Loucy (cell line): ENCODE results near the gene FAM20C.

Experiments
- H2AFZ ChIP-seq: fragments of 200-600 bp; sonication (generic); 2 replicates; pipeline ENCODE4 v1.6.0; 2016; ENCODE audit warnings: antibody characterized with exemption, mild to moderate bottlenecking, low read length, moderate library complexity
- H3F3A ChIP-seq: fragments of 200-600 bp; 2 replicates; pipeline ENCODE4 v1.6.0; 2016; ENCODE audit warnings: antibody characterized with exemption, low read depth, mild to moderate bottlenecking
- H3K27me3 ChIP-seq: fragments of 200-600 bp; sonication (generic); 2 replicates; pipeline ENCODE4 v1.6.1; 2014; ENCODE audit warnings: low read length, mild to moderate bottlenecking; ENCODE audit not compliant: insufficient read depth, poor library complexity, severe bottlenecking
- H3K36me3 ChIP-seq: fragments of 200-600 bp; sonication (generic); 2 replicates; pipeline ENCODE4 v1.6.1; 2016; ENCODE audit warnings: low read length; ENCODE audit not compliant: insufficient read depth
- H3K4me1 ChIP-seq: fragments of 200-600 bp; sonication (generic); 2 replicates; pipeline ENCODE4 v1.5.1; 2014; ENCODE audit warnings: low read length, mild to moderate bottlenecking; ENCODE audit not compliant: insufficient read depth, poor library complexity, severe bottlenecking
- H3K4me2 ChIP-seq: fragments of 200-600 bp; sonication (generic); 2 replicates; pipeline ENCODE4 v1.6.0; 2014; ENCODE audit warnings: antibody characterized with exemption, low read length, low read depth, mild to moderate bottlenecking; ENCODE audit not compliant: poor library complexity, severe bottlenecking
- H3K4me3 ChIP-seq: fragments of 200-600 bp; sonication (generic); 2 replicates; pipeline ENCODE4 v1.5.1; 2014; ENCODE audit warnings: low read length, mild to moderate bottlenecking, mixed read lengths; ENCODE audit not compliant: poor library complexity, severe bottlenecking
- H3K79me2 ChIP-seq: fragments of 200-600 bp; sonication (generic); 2 replicates; pipeline ENCODE4 v1.6.1; 2014; ENCODE audit warnings: low read length; ENCODE audit not compliant: insufficient read depth
- H3K9ac ChIP-seq: fragments of 200-600 bp; sonication (generic); 2 replicates; pipeline ENCODE4 v1.6.0; 2014; ENCODE audit warnings: mild to moderate bottlenecking, low read depth, low read length, moderate library complexity; ENCODE audit not compliant: poor library complexity, severe bottlenecking
- H3K9me2 ChIP-seq: fragments of 200-600 bp; sonication (generic); replicated peaks from 2 replicates; pipeline ENCODE4 v1.6.1; 2016; ENCODE audit warnings: low read depth, low read length, mixed read lengths
- H3K9me3 ChIP-seq: fragments of 200-600 bp; sonication (generic); 2 replicates; pipeline ENCODE4 v1.6.1; 2014; ENCODE audit warnings: mild to moderate bottlenecking, antibody characterized with exemption, low read length, low read depth; ENCODE audit not compliant: insufficient read depth
- H4K20me1 ChIP-seq: fragments of 200-600 bp; sonication (generic); 2 replicates; pipeline ENCODE4 v1.6.0; 2014; ENCODE audit warnings: antibody characterized with exemption, low read length, mild to moderate bottlenecking; ENCODE audit not compliant: insufficient read depth, poor library complexity, severe bottlenecking
- EZH2phosphoT487 ChIP-seq: fragments of 200-600 bp; IDR thresholded peaks from 2 replicates; pipeline ENCODE4 v1.6.1; 2018; ENCODE audit warnings: antibody characterized with exemption, mild to moderate bottlenecking, moderate library complexity, borderline replicate concordance
- TF ChIP-seq, protein P1 (sequence below): fragments of 200-600 bp; sonication (generic); conservative IDR thresholded peaks from 2 replicates; pipeline ENCODE4 v1.5.1; 2014; ENCODE audit warnings: mild to moderate bottlenecking, antibody characterized with exemption, low read length

FAM20C gene

GRCh38 chr7:232410-233248 is 40.3 kb downstream of the FAM20C start:
- H3K9ac ChIP-seq: no peak overlapping the region
- peaks cover 9% of the 10 kb centered on the region; the same call in 1 of the 2 replicates for H3K9me3 ChIP-seq
- H2AFZ ChIP-seq: no peak overlapping the region
- H3K9me2 ChIP-seq: no peaks in the 10 kb centered on the region
- no peaks in the 10 kb centered on the region for H3K27me3 ChIP-seq
- TF ChIP-seq, protein P1, sequence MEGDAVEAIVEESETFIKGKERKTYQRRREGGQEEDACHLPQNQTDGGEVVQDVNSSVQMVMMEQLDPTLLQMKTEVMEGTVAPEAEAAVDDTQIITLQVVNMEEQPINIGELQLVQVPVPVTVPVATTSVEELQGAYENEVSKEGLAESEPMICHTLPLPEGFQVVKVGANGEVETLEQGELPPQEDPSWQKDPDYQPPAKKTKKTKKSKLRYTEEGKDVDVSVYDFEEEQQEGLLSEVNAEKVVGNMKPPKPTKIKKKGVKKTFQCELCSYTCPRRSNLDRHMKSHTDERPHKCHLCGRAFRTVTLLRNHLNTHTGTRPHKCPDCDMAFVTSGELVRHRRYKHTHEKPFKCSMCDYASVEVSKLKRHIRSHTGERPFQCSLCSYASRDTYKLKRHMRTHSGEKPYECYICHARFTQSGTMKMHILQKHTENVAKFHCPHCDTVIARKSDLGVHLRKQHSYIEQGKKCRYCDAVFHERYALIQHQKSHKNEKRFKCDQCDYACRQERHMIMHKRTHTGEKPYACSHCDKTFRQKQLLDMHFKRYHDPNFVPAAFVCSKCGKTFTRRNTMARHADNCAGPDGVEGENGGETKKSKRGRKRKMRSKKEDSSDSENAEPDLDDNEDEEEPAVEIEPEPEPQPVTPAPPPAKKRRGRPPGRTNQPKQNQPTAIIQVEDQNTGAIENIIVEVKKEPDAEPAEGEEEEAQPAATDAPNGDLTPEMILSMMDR: no peak
- H3K79me2 ChIP-seq: no peaks in the 10 kb centered on the region
- H3K4me3 ChIP-seq: no peak overlapping the region
- no peaks in the 10 kb centered on the region for H3F3A ChIP-seq
- no peaks in the 10 kb centered on the region for H4K20me1 ChIP-seq
- H3K4me2 ChIP-seq: no peak overlapping the region
- no peaks in the 10 kb centered on the region for H3K4me1 ChIP-seq
- no peaks in the 10 kb centered on the region for H3K36me3 ChIP-seq

- no peak overlapping the region for H3K4me2 ChIP-seq
- no peaks in the 10 kb centered on the region for H3K79me2 ChIP-seq
- H3F3A ChIP-seq: no peaks in the 10 kb centered on the region
- H3K9me3 ChIP-seq: peaks cover 9% of the 10 kb centered on the region; the same call in 1 of the 2 replicates
- no peaks in the 10 kb centered on the region for H3K4me1 ChIP-seq
- TF ChIP-seq, protein P1: no peak
- no peak overlapping the region for H3K4me3 ChIP-seq
- no peak overlapping the region for H3K9ac ChIP-seq
- H3K9me2 ChIP-seq: no peaks in the 10 kb centered on the region
- H3K36me3 ChIP-seq: no peaks in the 10 kb centered on the region
- no peaks in the 10 kb centered on the region for H4K20me1 ChIP-seq
- no peak overlapping the region for H2AFZ ChIP-seq
- H3K27me3 ChIP-seq: no peaks in the 10 kb centered on the region
Observed at GRCh38 chr7:233249-234035, 41.1 kb downstream of the FAM20C start.

- Histone ChIP-seq H3K4me2 (no peak overlapping the region), H3K79me2 (no peaks in the 10 kb centered on the region), H3F3A (no peaks in the 10 kb centered on the region), H3K4me1 (no peaks in the 10 kb centered on the region), H3K9me2 (no peaks in the 10 kb centered on the region), H3K36me3 (no peaks in the 10 kb centered on the region), H4K20me1 (no peaks in the 10 kb centered on the region), H2AFZ (no peak overlapping the region), H3K9ac (no peak overlapping the region), H3K27me3 (no peaks in the 10 kb centered on the region), H3K4me3 (no peak overlapping the region), H3K9me3 (peaks cover 9% of the 10 kb centered on the region; the same call in 1 of the 2 replicates)
- no peak for TF ChIP-seq EZH2phosphoT487
- TF ChIP-seq, protein P1: no peak
Observed at GRCh38 chr7:234051-234707, 41.8 kb downstream of the FAM20C start.
